ENCODE results near the gene ICAM3.
A peak's percentile ranks its signal among the peaks of the same experiment; 100 is the strongest.
"Not testable (repeated sequence)": the region's sequence is repeated elsewhere in the genome, so short reads cannot be mapped to it uniquely, and the experiment has no call there.

Gene ICAM3

GRCh38 chr19:10339380-10339960 is at the start of gene ICAM3:
ICAM3 (minus strand) TSS chr19:10339624; CDS start chr19:10339614, 10 bp downstream.
- DNase-seq (ENCODE audit: low spot score): no peak

GRCh38 chr19:10388957-10389356 is 49.5 kb upstream of the ICAM3 start:
- DNase-seq (ENCODE audit: low spot score): peak; percentile 74

- no peak for DNase-seq (ENCODE audit: low spot score)
These were observed 45.2 kb upstream of the ICAM3 start for GRCh38 chr19:10384580-10384979.

- DNase-seq (ENCODE audit: low spot score): not testable (repeated sequence)
These were observed 43.7 kb upstream of the ICAM3 start for GRCh38 chr19:10383223-10383499.

- DNase-seq (ENCODE audit: low spot score): peak; percentile 99
These were observed 41.1 kb upstream of the ICAM3 start, which contains the start of gene TYK2 for GRCh38 chr19:10380313-10381102. TYK2 (minus strand) TSS chr19:10380572; CDS start chr19:10378406, 2,166 bp downstream.

- peak; percentile 45 for DNase-seq (ENCODE audit: low spot score)
These were observed 40.5 kb upstream of the ICAM3 start for GRCh38 chr19:10379880-10380312.

GRCh38 chr19:10378124-10378523 is 38.7 kb upstream of the ICAM3 start:
- no peak for DNase-seq (ENCODE audit: low spot score)

- DNase-seq (ENCODE audit: low spot score): not testable (repeated sequence)
These were observed 37.8 kb upstream of the ICAM3 start for GRCh38 chr19:10377140-10377640.

GRCh38 chr19:10374931-10375330 is 35.5 kb upstream of the ICAM3 start:
- DNase-seq (ENCODE audit: low spot score): no peak

GRCh38 chr19:10372690-10373089 is 33.3 kb upstream of the ICAM3 start:
- DNase-seq (ENCODE audit: low spot score): no peak

GRCh38 chr19:10368101-10368803 is 28.8 kb upstream of the ICAM3 start:
- peak; percentile 48 for DNase-seq (ENCODE audit: low spot score)

GRCh38 chr19:10366950-10367512 is 27.6 kb upstream of the ICAM3 start:
- not testable (repeated sequence) for DNase-seq (ENCODE audit: low spot score)

- no peak for DNase-seq (ENCODE audit: low spot score)
These were observed 26.1 kb upstream of the ICAM3 start for GRCh38 chr19:10365518-10365917.

GRCh38 chr19:10364644-10365043 is 25.2 kb upstream of the ICAM3 start:
- no peak for DNase-seq (ENCODE audit: low spot score)

GRCh38 chr19:10363789-10364281 is 24.4 kb upstream of the ICAM3 start:
- no peak for DNase-seq (ENCODE audit: low spot score)

GRCh38 chr19:10362259-10362658 is 22.8 kb upstream of the ICAM3 start:
- DNase-seq (ENCODE audit: low spot score): no peak

GRCh38 chr19:10361569-10362011 is 22.2 kb upstream of the ICAM3 start:
- DNase-seq (ENCODE audit: low spot score): no peak

- DNase-seq (ENCODE audit: low spot score): no peak
These were observed 17.0 kb upstream of the ICAM3 start for GRCh38 chr19:10356431-10356830.

- no peak for DNase-seq (ENCODE audit: low spot score)
These were observed 14.5 kb upstream of the ICAM3 start for GRCh38 chr19:10353793-10354391.

GRCh38 chr19:10352764-10353671 is 13.6 kb upstream of the ICAM3 start:
- no peak for DNase-seq (ENCODE audit: low spot score)

GRCh38 chr19:10346509-10346908 is 7.1 kb upstream of the ICAM3 start:
- DNase-seq (ENCODE audit: low spot score): no peak

All from D341Med (cell line).